Mononuclear cell (primary cell): ENCODE results near the gene ARF4. TPM values are rescaled to one million over a fixed set of nuclear protein-coding genes. Genes with fewer than 3 reads are reported as not detected.
"Not testable (repeated sequence)": the region's sequence is repeated elsewhere in the genome, so short reads cannot be mapped to it uniquely, and the experiment has no call there.

Source experiments
- H3K27me3 ChIP-seq: 2 replicates; pipeline ENCODE4 v1.6.0; 2011; ENCODE audit warnings: low read length, control low read depth; ENCODE audit not compliant: insufficient read depth
- H3K4me1 ChIP-seq: 2 replicates; pipeline ENCODE4 v1.5.1; 2011; ENCODE audit warnings: mild to moderate bottlenecking, low read length, control low read depth; ENCODE audit not compliant: insufficient read depth
- H3K4me3 ChIP-seq: 2 replicates; pipeline ENCODE4 v1.5.1; 2011; ENCODE audit warnings: mild to moderate bottlenecking, low read length, moderate library complexity
- H3K9me3 ChIP-seq: 2 replicates; pipeline ENCODE4 v1.5.1; 2011; ENCODE audit warnings: low read depth, mild to moderate bottlenecking, control low read depth, low read length
- total RNA-seq: library from RNA; depleted of rRNA; stranded (reverse); fragments of >200 nt; gene quantifications from one replicate; pipeline ENCODE4 v1.2.3, GENCODE V29; 2012

Gene ARF4
- 69.9 TPM for total RNA-seq

DNA sequence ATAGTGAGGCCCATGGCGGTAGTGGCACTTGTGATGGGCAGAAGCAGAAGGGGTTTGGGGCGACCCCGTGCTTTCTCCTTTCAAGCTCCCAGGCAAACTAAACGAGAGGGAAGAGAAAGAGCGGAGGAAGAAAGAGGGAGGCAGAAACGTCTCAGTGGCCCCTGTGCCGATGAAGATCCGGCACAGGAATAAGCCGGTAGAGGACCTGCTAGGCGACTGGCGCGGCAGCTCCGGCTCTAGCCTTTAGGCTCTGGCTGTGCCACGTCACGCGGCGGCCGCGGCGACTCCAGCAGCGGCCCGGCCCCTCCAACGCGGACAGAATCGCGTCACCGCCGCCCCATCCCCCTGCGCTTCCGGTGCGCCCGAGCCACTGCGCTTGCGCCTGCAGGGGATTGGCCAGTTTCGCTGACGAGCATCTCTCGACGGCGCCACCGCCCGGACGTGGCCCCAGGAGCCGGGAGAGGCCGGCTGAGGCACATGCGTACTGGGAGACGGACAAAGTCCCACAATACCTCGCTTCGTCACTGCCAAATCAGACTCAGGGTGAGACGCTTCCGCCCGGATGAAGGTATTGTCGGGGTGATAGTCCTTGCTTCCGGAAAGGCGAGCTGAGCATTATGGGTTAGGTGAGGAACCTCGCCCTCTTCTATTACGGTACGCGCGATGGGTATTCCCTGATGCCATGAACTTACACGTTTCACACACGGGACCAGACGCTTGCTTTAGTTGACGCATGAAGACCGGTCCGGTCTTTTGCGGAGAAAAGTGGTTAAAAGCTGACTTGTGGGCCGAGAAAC, at the start of gene ARF4:
ARF4 (minus strand) TSS at position 218 of the 797 bp plus-strand sequence; CDS start at position 14, 204 bp downstream.
- peaks cover 44% of the 10 kb centered on the region for H3K4me1 ChIP-seq
- H3K9me3 ChIP-seq: no peaks in the 10 kb centered on the region
- H3K4me3 ChIP-seq: peak within 1 kb of the TSS; percentile 100
- H3K27me3 ChIP-seq: no peaks in the 10 kb centered on the region

- Histone ChIP-seq H3K9me3 (no peaks in the 10 kb centered on the region), H3K4me1 (no peaks in the 10 kb centered on the region), H3K27me3 (no peaks in the 10 kb centered on the region), H3K4me3 (no peak overlapping the region)
These were observed 49.6 kb upstream of the ARF4 start for GRCh38 chr3:57646723-57647122.

DNA sequence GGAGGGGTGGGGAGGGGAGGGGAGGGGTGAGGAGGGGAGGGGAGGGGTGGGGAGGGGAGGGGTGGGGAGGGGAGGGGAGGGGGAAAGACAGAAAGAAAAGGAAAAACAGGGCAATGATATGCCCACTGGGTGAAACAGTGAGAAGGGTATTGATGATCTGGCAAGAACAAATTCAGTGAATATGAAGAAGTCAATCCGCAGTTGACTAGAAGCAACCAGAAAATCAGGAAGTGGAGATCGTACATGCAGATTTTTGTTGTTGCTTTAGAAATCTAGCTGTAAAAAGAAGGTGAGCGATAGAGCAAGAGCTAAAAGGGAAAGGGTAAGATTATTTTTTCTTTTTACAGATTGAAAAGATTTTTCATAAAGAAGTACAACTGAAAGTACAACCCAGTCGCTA, 47.6 kb upstream of the ARF4 start:
- no peaks in the 10 kb centered on the region for H3K27me3 ChIP-seq
- no peak overlapping the region for H3K4me3 ChIP-seq
- no peaks in the 10 kb centered on the region for H3K4me1 ChIP-seq
- no peaks in the 10 kb centered on the region for H3K9me3 ChIP-seq

DNA sequence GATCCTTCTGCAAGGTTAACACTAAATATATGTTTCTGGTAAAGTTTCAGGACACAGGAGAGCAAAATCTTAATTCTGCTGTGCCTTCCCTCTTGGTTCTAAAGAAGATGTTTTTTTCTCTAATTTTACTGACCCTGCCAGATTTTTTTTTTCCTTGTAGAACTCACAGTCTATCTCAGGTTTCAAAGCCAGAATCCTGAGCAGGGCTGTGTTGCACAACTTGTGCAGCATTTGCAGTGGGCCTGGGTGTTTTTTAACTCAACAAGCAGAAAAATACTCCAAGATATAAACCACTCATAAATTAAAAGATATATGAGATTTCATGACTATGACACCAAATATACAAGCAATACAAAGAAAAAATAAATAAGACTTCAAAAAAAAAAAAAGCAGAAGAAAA, 40.2 kb upstream of the ARF4 start:
- Histone ChIP-seq H3K9me3 (no peaks in the 10 kb centered on the region), H3K4me3 (no peak overlapping the region), H3K27me3 (no peaks in the 10 kb centered on the region), H3K4me1 (no peaks in the 10 kb centered on the region)

DNA sequence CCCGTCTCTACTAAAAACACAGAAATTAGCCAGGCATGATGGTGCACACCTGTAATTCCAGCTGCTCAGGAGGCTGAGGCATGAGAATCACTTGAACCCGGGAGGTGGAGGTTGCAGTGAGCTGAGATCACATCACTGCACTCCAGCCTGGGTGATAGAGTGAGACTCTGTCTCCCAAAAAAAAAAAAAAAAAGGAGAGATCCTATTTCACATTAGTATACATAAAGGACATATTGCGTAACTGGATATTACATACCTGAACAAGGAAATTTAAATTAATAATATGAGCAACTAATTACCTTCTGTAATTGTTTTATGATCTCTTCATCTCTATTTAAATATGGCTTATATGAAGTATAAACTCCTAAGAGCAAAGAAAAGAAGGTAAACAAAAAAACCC, 37.1 kb upstream of the ARF4 start:
- not testable (repeated sequence) for H3K9me3 ChIP-seq, H3K4me3 ChIP-seq, H3K4me1 ChIP-seq, H3K27me3 ChIP-seq

DNA sequence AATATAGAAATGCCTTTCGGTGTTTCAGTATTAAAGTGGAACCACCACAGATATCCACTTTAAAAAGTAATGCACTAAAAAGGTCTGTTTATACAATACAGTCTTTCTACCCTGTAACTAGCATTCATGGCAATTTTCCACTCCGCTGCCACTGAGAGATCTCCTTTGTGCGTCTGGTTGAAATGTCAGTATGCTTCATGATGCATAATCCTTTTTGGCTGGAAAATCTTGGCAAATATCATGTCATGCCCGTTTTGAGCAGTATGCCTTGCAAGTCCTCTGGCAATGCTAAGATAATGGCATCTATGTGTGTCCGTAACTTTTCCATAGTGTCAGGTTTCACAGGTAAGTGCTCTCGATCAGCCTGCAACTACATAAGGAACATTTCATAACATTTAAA, 30.8 kb upstream of the ARF4 start:
- H3K27me3 ChIP-seq: no peaks in the 10 kb centered on the region
- H3K4me1 ChIP-seq: no peaks in the 10 kb centered on the region
- no peaks in the 10 kb centered on the region for H3K9me3 ChIP-seq
- H3K4me3 ChIP-seq: no peak overlapping the region

DNA sequence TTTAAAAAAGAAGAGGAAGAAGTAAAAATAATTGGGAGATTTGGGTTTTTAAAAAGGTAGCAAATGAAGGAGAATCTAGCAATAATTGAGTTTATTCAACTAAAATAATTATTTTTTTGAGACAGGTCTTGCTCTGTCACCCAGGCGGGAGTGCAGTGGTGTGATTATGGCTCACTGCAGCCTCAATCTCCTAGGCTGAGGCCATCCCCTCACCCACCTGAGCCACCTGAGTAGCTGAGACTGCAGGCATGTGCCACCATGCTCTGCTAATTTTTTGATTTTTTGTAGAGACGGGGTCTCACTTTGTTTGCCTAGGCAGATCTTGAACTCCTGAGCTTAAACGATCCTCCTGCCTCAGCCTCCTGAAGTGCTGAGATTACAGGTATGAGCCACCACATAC, 27.7 kb upstream of the ARF4 start:
- Histone ChIP-seq H3K27me3 (no peaks in the 10 kb centered on the region), H3K9me3 (no peaks in the 10 kb centered on the region), H3K4me1 (no peaks in the 10 kb centered on the region), H3K4me3 (no peak overlapping the region)

DNA sequence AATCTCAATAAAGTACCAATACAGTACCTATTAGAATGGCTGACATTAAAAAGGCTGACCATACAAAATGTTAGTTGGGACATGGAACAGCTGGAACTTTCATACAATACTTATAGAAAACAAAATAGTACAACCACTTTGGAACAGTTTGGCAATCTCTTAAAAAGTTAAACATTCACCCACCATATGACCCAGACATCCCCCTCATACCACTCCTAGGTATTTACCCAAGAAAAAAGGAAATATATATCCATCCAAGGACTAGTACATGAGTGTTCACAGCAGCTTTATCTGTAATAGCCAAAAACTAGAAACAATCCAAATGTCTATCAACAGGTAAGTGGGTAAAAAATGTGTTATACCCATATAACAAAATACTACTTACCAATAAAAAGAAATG, 25.2 kb upstream of the ARF4 start:
- Histone ChIP-seq H3K4me1 (no peaks in the 10 kb centered on the region), H3K27me3 (no peaks in the 10 kb centered on the region), H3K4me3 (no peak overlapping the region), H3K9me3 (no peaks in the 10 kb centered on the region)

DNA sequence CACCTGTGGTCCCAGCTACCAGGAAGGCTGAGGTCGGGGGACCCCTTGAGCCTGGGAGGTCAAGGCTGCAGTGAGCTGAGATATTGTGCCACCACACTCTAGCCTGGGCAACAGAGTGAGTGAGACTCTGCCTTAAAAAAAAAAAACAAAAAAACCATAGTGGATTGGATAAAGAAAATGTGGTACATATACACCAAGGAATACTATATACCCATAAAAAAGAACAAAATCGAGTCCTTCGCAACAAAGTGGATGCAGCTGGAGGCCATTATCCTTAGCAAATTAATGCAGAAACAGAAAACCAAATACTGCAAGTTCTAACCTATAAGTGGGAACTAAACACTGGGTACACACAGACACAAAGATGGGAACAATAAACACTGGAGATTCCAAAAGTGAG, 20.6 kb upstream of the ARF4 start:
- Histone ChIP-seq H3K4me3 (no peak overlapping the region), H3K9me3 (no peaks in the 10 kb centered on the region), H3K4me1 (peaks cover 9% of the 10 kb centered on the region), H3K27me3 (no peaks in the 10 kb centered on the region)

- Histone ChIP-seq H3K4me3 (no peak overlapping the region), H3K9me3 (no peaks in the 10 kb centered on the region), H3K27me3 (no peaks in the 10 kb centered on the region), H3K4me1 (peaks cover 9% of the 10 kb centered on the region)
These were observed 19.1 kb upstream of the ARF4 start for GRCh38 chr3:57616233-57616632.

DNA sequence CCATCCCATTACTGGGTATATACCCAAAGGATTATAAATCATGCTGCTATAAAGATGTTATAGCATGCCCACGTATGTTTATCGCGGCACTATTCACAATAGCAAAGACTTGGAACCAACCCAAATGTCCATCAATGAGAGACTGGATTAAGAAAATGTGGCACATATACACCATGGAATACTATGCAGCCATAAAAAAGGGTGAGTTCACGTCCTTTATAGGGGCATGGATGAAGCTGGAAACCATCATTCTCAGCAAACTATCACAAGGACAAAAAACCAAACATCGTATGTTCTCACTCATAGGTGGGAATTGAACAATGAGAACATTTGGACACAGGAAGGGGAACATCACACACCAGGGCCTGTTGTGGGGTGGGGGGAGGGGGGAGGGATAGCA, 14.7 kb upstream of the ARF4 start:
- not testable (repeated sequence) for H3K4me1 ChIP-seq, H3K9me3 ChIP-seq, H3K27me3 ChIP-seq, H3K4me3 ChIP-seq

DNA sequence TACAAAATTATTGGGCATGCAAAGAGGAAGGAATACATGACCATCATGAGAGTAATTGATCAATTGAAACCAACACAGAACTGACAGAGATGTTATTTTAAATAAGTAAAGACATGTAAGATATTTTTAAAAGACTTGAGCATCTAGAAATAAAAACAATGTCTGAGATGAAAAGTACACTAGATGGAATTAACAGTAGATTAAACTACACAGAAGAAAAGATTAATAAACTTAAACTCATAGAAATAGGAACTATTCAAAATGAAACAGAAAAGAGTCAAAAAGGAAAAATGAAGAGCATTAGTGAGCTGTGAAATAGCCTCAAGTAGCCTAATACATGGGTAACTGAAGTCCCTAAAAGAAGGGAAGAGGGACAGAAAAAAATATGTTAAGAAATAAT, 8.5 kb upstream of the ARF4 start:
- Histone ChIP-seq H3K9me3 (no peaks in the 10 kb centered on the region), H3K27me3 (no peaks in the 10 kb centered on the region), H3K4me1 (no peaks in the 10 kb centered on the region), H3K4me3 (no peak overlapping the region)

GRCh38 chr3:57604971-57605370, 7.8 kb upstream of the ARF4 start:
- no peaks in the 10 kb centered on the region for H3K4me1 ChIP-seq
- H3K27me3 ChIP-seq: no peaks in the 10 kb centered on the region
- no peaks in the 10 kb centered on the region for H3K9me3 ChIP-seq
- no peak overlapping the region for H3K4me3 ChIP-seq

- Histone ChIP-seq H3K9me3 (no peaks in the 10 kb centered on the region), H3K4me3 (no peak overlapping the region), H3K4me1 (peaks cover 23% of the 10 kb centered on the region), H3K27me3 (no peaks in the 10 kb centered on the region)
These were observed 3.1 kb upstream of the ARF4 start for GRCh38 chr3:57600195-57600594.

DNA sequence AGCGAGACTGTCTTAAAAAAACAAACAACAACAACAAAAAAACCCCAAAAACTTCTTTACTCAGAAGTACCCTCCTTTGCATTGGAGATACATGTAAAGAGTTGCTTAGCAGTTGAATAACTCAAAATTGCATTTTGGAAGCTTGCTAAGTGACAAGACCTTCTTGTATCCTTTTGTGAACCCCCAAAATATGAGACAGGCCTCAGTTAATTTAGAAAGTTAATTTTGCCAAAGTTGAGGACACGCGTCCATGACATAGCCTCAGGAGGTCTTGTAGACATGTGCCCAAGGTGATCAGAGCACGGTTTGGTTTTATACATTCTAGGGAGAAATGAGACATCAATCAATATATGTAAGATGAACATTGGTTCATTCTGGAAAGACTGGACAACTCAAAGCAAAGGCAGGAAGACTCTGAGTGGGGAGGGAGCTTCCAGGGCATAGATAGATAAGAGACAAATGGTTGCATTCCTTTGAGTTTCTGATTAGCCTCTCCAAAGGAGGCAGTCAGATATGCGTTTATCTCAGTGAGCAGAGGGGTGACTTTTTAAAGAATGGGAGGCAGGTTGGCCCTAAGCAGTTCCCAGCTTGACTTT, 1.7 kb upstream of the ARF4 start:
- Histone ChIP-seq H3K9me3 (no peaks in the 10 kb centered on the region), H3K4me1 (peaks cover 34% of the 10 kb centered on the region), H3K27me3 (no peaks in the 10 kb centered on the region), H3K4me3 (peak overlapping the region; percentile 100)

DNA sequence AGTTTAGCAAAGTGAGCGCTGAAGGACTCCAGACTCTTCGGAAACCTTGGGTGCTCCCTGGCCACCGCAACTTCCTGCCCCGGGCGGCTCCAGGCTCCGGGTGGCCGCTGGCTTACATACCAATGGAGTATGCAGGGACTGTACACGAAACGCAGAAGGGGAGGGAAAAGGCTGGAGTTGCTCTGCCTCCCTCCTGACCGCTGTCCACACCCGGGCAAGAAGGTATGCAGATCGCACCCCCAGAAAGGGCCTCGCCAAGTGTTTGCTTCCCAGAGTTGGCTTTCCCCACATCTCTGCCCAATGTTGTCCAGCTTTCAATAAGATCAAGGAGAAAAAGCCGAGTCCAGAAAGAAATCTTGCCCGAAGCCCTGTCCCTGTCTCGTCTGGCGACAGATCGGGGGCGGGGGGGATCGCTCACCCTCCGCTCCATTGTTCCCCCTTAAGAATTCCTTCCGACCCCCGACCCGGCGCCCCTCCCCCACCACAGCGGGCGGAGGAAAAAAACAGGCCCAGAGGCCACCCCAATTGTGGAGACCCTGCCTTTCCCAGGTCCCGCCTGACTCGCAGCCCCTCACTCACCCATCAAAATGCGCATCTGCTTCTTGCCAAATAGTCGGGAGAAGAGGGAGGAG, 533 bp downstream of the ARF4 start:
- Histone ChIP-seq H3K27me3 (no peaks in the 10 kb centered on the region), H3K9me3 (no peaks in the 10 kb centered on the region), H3K4me3 (peak overlapping the region; percentile 100), H3K4me1 (peaks cover 48% of the 10 kb centered on the region)
